HCT116 (cell line): ENCODE measurements around the gene UGGT2. TPM values are rescaled to one million over a fixed set of nuclear protein-coding genes. Genes with fewer than 3 reads are reported as not detected.

Experiments
- ATAC-seq: fragments of 200-7000 bp; cut with Tn5 transposase; 2 replicates; pipeline ENCODE4 v1.9.1; 2020; ENCODE audit warnings: mild to moderate bottlenecking, moderate library complexity
- BruUV-seq: library from RNA; stranded (reverse); fragments of 400-500 nt; replicated peaks from 2 replicates; lab custom pipeline; 2021; lab: Mats Ljungman, UMichigan
- CTCF ChIA-PET: fragments of 300-600 bp; sonication (Branson Sonifier 250); formaldehyde crosslinking; loops from one replicate; lab custom pipeline; 2021; ENCODE audit warnings: antibody characterized with exemption; lab: Charles Lee
- POLR2A ChIA-PET: fragments of 300-600, 350-600 bp; sonication (Branson Sonifier 250); formaldehyde crosslinking; loops from one replicate; lab custom pipeline; 2021; ENCODE audit warnings: antibody characterized with exemption; lab: Charles Lee
- RAD21 ChIA-PET, 2 experiments: fragments of 300-600 bp; sonication (Branson Sonifier 250); formaldehyde crosslinking; loops; one replicate each; lab custom pipeline; 2023; ENCODE audit warnings: low total read pairs in 2 of 2; ENCODE audit not compliant: uncharacterized antibody in 2 of 2, unreplicated experiment in 2 of 2, low non-redundant PET in 1 of 2; lab: Charles Lee
- DNase-seq: peaks from one replicate; pipeline ENCODE4 v3.0.0-alpha.2; 2010; ENCODE audit warnings: low read depth, low spot score
- H2AFZ ChIP-seq: fragments of 200-600 bp; shearing (Covaris generic), sonication (generic); 2 replicates; pipeline ENCODE4 v1.6.1; 2017; ENCODE audit warnings: low read depth, mixed run types, mixed read lengths, antibody characterized with exemption, low read length; ENCODE audit not compliant: poor library complexity, severe bottlenecking
- H3K27ac ChIP-seq: 2 replicates; pipeline ENCODE4 v1.5.1; 2012; ENCODE audit warnings: low read depth, low read length
- H3K27me3 ChIP-seq: fragments of 200-600 bp; sonication (generic); 2 replicates; pipeline ENCODE4 v1.6.1; 2016; ENCODE audit warnings: mixed run types, low read length, mixed read lengths; ENCODE audit not compliant: insufficient read depth
- H3K36me3 ChIP-seq, 2 experiments: fragments of 200-500 bp in 1 of 2; fragments of 200-600 bp in 1 of 2; sonication (Bioruptor generic) in 1 of 2; sonication (generic) in 1 of 2; 2 replicates each; pipeline versions ENCODE4 v1.5.1 to v1.6.1; 2014 to 2016; ENCODE audit warnings: low read length in 2 of 2, inconsistent platforms in 1 of 2, mixed read lengths in 1 of 2, mixed run types in 1 of 2; ENCODE audit not compliant: insufficient read depth in 2 of 2, control insufficient read depth in 1 of 2
- H3K4me1 ChIP-seq, 2 experiments: fragments of 200-600 bp in 1 of 2; sonication (generic) in 1 of 2; 2 replicates each; pipeline versions ENCODE4 v1.5.1 to v1.6.1; 2012 to 2017; ENCODE audit warnings: low read length in 2 of 2, inconsistent platforms in 1 of 2, mild to moderate bottlenecking in 1 of 2, mixed read lengths in 1 of 2, mixed run types in 1 of 2, moderate library complexity in 1 of 2; ENCODE audit not compliant: insufficient read depth in 2 of 2, control insufficient read depth in 1 of 2
- H3K4me2 ChIP-seq: fragments of 200-600 bp; sonication (generic); 2 replicates; pipeline ENCODE4 v1.6.1; 2017; ENCODE audit warnings: mixed run types, low read length, mixed read lengths
- H3K4me3 ChIP-seq, 2 experiments: fragments of 200-600 bp in 1 of 2; sonication (generic) in 1 of 2; replicated peaks in 1 of 2; 2 replicates each; pipeline ENCODE4 v1.5.1; 2011 to 2016; ENCODE audit warnings: low read length in 2 of 2, control low read depth in 1 of 2, low read depth in 1 of 2, mild to moderate bottlenecking in 1 of 2, mixed read lengths in 1 of 2, mixed run types in 1 of 2
- H3K79me2 ChIP-seq: fragments of 200-600 bp; sonication (generic); 2 replicates; pipeline ENCODE4 v1.6.1; 2017; ENCODE audit warnings: mild to moderate bottlenecking, mixed run types, low read length, moderate library complexity, mixed read lengths; ENCODE audit not compliant: insufficient read depth
- H3K9ac ChIP-seq: fragments of 200-600 bp; sonication (generic); 2 replicates; pipeline ENCODE4 v1.6.1; 2016; ENCODE audit warnings: low read length, mixed read lengths
- H3K9me2 ChIP-seq: fragments of 200-600 bp; sonication (generic), shearing (Covaris generic); 2 replicates; pipeline ENCODE4 v1.6.1; 2017; ENCODE audit warnings: mixed run types, mild to moderate bottlenecking, moderate library complexity; ENCODE audit not compliant: insufficient read depth
- H3K9me3 ChIP-seq, 2 experiments: fragments of 200-500 bp in 1 of 2; fragments of 200-600 bp in 1 of 2; sonication (Bioruptor generic) in 1 of 2; sonication (generic) in 1 of 2; 2 replicates each; pipeline ENCODE4 v1.6.1; 2014 to 2017; ENCODE audit warnings: low read length in 2 of 2, mixed read lengths in 2 of 2, inconsistent platforms in 1 of 2, low read depth in 1 of 2, mild to moderate bottlenecking in 1 of 2, mixed run types in 1 of 2, moderate library complexity in 1 of 2; ENCODE audit not compliant: control insufficient read depth in 1 of 2, insufficient read depth in 1 of 2
- H4K20me1 ChIP-seq: fragments of 200-600 bp; sonication (generic), shearing (Covaris generic); 2 replicates; pipeline ENCODE4 v1.6.1; 2017; ENCODE audit warnings: mixed run types, mild to moderate bottlenecking, moderate library complexity; ENCODE audit not compliant: insufficient read depth
- CEBPB ChIP-seq: IDR thresholded peaks from 2 replicates; pipeline ENCODE4 v1.6.1; 2012; ENCODE audit warnings: low read depth
- CTCF ChIP-seq, 3 experiments: fragments of 200-600 bp in 1 of 3; sonication (generic) in 1 of 3; IDR thresholded peaks in 2 of 3; conservative IDR thresholded peaks in 1 of 3; 2 replicates each; pipeline ENCODE4 v1.5.1; 2012 to 2017; ENCODE audit warnings: low read depth in 2 of 3, low read length in 2 of 3, antibody characterized with exemption in 1 of 3, borderline replicate concordance in 1 of 3, control low read depth in 1 of 3, mild to moderate bottlenecking in 1 of 3, mixed read lengths in 1 of 3, mixed run types in 1 of 3, moderate library complexity in 1 of 3; ENCODE audit not compliant: insufficient read depth in 1 of 3
- EGR1 ChIP-seq: IDR thresholded peaks from 2 replicates; pipeline ENCODE4 v1.6.1; 2012; ENCODE audit warnings: low read depth
- ELF1 ChIP-seq: IDR thresholded peaks from 2 replicates; pipeline ENCODE4 v1.6.1; 2012; ENCODE audit warnings: low read depth, borderline replicate concordance
- EZH2 ChIP-seq: fragments of 200-600 bp; sonication (generic); IDR thresholded peaks from 2 replicates; pipeline ENCODE4 v1.6.1; 2017; ENCODE audit warnings: antibody characterized with exemption, mixed run types
- EZH2phosphoT487 ChIP-seq: fragments of 200-600 bp; IDR thresholded peaks from 2 replicates; pipeline ENCODE4 v1.6.1; 2018; ENCODE audit warnings: antibody characterized with exemption, borderline replicate concordance
- FOSL1 ChIP-seq: IDR thresholded peaks from 2 replicates; pipeline ENCODE4 v1.6.1; 2012; ENCODE audit warnings: low read depth
- MAX ChIP-seq: IDR thresholded peaks from 2 replicates; pipeline ENCODE4 v1.6.1; 2012
- POLR2A ChIP-seq: IDR thresholded peaks from 2 replicates; pipeline ENCODE4 v1.7.0; 2011; ENCODE audit warnings: borderline replicate concordance; ENCODE audit not compliant: insufficient read depth, insufficient read length; ENCODE audit errors: extremely low read depth
- POLR2AphosphoS5 ChIP-seq: IDR thresholded peaks from 2 replicates; pipeline ENCODE4 v1.6.1; 2011; ENCODE audit warnings: mild to moderate bottlenecking, low read depth, low read length, moderate library complexity
- RAD21 ChIP-seq: IDR thresholded peaks from 2 replicates; pipeline ENCODE4 v1.6.1; 2012; ENCODE audit warnings: low read depth, mild to moderate bottlenecking
- SIN3A ChIP-seq: IDR thresholded peaks from 2 replicates; pipeline ENCODE4 v1.6.1; 2012; ENCODE audit warnings: low read depth
- SRF ChIP-seq: IDR thresholded peaks from 2 replicates; pipeline ENCODE4 v1.6.1; 2012; ENCODE audit warnings: low read depth
- YY1 ChIP-seq: IDR thresholded peaks from 2 replicates; pipeline ENCODE4 v1.6.1; 2011; ENCODE audit warnings: low read length, low read depth, moderate library complexity, mild to moderate bottlenecking; ENCODE audit not compliant: insufficient replicate concordance; ENCODE audit errors: extremely low read depth
- ZFX ChIP-seq: fragments of 450-650 bp; IDR thresholded peaks from 2 replicates; pipeline ENCODE4 v1.6.1; 2017
- intact Hi-C: fragments of 100-400 bp; cut with micrococcal nuclease; formaldehyde crosslinking; loops from 2 replicates; pipeline ENCODE4 v1.10.0; 2022
- total RNA-seq: library from RNA; stranded (reverse); gene quantifications from one replicate; pipeline ENCODE4 v1.2.1, GENCODE V29; 2021; ENCODE audit not compliant: unreplicated experiment

The UGGT2 gene
- total RNA-seq, 1 experiment from 2014 or later = 27.1 TPM

- Histone ChIP-seq H3K9me2 (no peaks in the 10 kb centered on the region), H3K9ac (no peak overlapping the region), H2AFZ (no peak overlapping the region), H3K4me2 (no peak overlapping the region), H3K36me3 (no peaks in the 10 kb centered on the region), H3K4me3 (no peak overlapping the region), H3K27ac (no peak overlapping the region), H3K79me2 (peaks cover 12% of the 10 kb centered on the region), H3K27me3 (no peaks in the 10 kb centered on the region), H4K20me1 (no peaks in the 10 kb centered on the region), H3K4me1 (no peaks in the 10 kb centered on the region), H3K9me3 (no peaks in the 10 kb centered on the region)
- POLR2A ChIA-PET = no interaction called here
- DNase-seq (peak; percentile 7), ATAC-seq (peak; percentile 76)
- RAD21 ChIA-PET = no interaction called here
- BruUV-seq = no TSS peak
- intact Hi-C loops = no loop called here
- CTCF ChIA-PET = interaction anchor here (0.9 to 1.3 kb wide), 3 partner anchors 22 to 964 kb away, joined by 3 to 4 read pairs (median 3); no protein-coding TSS in a partner anchor
- TF ChIP-seq CTCF (IDR thresholded peaks at IDR 0.05 in 2 of 3, conservative IDR thresholded peaks at IDR 0.05 in 1 of 3; ENCODE audit: borderline replicate concordance in 1 of 3, insufficient read depth in 1 of 3, low read depth in 2 of 3, low read length in 2 of 3) (peak in 2 of 3 experiments; percentile 26 to 36; a peak in 3 of 6 replicates), EGR1 (no peak), RAD21 (peak; percentile 29; the same call in 1 of the 2 replicates)
- TF ChIP-seq, all 23 proteins: peak for 2
These were observed 49.9 kb downstream of the UGGT2 start for GRCh38 chr13:96003304-96003703.

DNA sequence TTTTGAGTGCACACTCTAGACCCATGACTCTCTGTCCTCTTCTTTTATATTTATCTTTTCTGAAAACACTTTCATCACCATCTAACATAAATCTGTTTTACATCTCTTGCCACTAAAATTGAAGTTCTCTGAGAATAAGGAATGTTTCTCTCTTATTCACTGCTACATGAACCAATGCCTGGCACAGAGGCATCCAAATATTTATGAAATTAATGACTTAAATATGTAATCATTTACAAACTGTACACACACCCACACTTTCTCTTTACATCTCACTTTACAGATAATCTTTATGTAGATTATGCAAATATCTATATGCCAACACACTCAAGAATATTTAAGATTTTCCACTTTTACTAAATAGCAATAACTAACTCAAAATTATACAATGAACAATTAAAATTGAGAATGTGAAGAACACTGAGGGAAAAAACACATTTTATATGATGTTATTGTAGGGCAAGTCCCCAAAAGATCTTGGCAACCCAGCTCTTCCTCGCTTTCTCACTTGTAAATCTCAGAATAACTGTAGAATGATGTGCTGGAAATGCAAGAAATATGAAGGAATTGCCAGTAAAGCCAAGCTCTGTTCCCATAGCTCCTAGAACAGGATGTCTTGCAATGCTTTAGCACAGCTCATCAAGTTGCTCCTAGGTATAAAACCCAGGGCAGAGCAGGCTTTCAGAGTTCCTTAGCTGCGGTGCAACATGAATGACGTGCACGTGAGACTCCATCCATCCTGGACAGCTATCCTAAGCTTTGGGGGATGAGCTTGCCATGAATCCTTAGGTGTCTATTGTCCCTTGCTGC lies 50.7 kb downstream of the UGGT2 start:
- Histone ChIP-seq H3K27me3 (no peaks in the 10 kb centered on the region), H4K20me1 (no peaks in the 10 kb centered on the region), H3K36me3 (no peaks in the 10 kb centered on the region), H3K9me2 (no peaks in the 10 kb centered on the region), H3K9ac (no peak overlapping the region), H3K27ac (no peak overlapping the region), H2AFZ (no peak overlapping the region), H3K79me2 (peaks cover 12% of the 10 kb centered on the region), H3K4me1 (no peaks in the 10 kb centered on the region), H3K9me3 (no peaks in the 10 kb centered on the region), H3K4me3 (no peak overlapping the region), H3K4me2 (no peak overlapping the region)
- intact Hi-C loops = no loop called here
- BruUV-seq = no TSS peak
- DNase-seq (no peak), ATAC-seq (no peak)
- ChIA-PET POLR2A (no interaction called here), RAD21 (no interaction called here), CTCF (no interaction called here)
- TF ChIP-seq YY1 = no peak
- no peak for TF ChIP-seq ZFX
- TF ChIP-seq CTCF (IDR thresholded peaks at IDR 0.05 in 2 of 3, conservative IDR thresholded peaks at IDR 0.05 in 1 of 3; ENCODE audit: borderline replicate concordance in 1 of 3, insufficient read depth in 1 of 3, low read depth in 2 of 3, low read length in 2 of 3) = no peak
- no peak for TF ChIP-seq MAX
- no peak for TF ChIP-seq POLR2AphosphoS5
- no peak for TF ChIP-seq POLR2A
- no peak for TF ChIP-seq SIN3A
- no peak for TF ChIP-seq CEBPB
- TF ChIP-seq EZH2phosphoT487 = no peak
- no peak for TF ChIP-seq RAD21
- TF ChIP-seq SRF = no peak
- TF ChIP-seq EZH2 = no peak
- TF ChIP-seq FOSL1 = no peak
- no peak for TF ChIP-seq ELF1
